ENCODE data around the gene CX3CL1.
A peak's percentile ranks its signal among the peaks of the same experiment; 100 is the strongest.
"Not testable (repeated sequence)": the region's sequence is repeated elsewhere in the genome, so short reads cannot be mapped to it uniquely, and the experiment has no call there.

Gene CX3CL1

GRCh38 chr16:57372372-57373116, at the start of gene CX3CL1:
TSS of gene CX3CL1 (plus strand) at chr16:57372490. CDS start at chr16:57372569, 79 bp downstream.
- no peak for DNase-seq

DNA sequence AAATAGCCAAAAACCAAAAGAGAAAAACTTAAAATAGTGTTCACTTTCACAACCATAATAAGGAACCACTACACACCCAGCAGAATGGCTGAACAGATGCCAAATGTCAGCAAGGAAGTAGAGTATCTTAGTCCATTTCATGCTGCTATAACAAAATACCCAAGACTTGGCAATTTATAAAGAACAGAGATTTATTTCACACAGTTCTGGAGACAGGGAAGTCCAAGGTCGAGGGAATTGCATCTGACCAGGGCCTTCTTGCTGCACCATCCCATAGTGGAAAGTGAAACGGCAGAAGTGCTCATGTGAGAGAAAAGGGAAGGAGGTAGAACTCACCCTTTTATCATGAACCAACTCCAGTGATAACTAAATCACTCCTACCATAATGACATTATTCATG, 47.5 kb upstream of the CX3CL1 start:
- DNase-seq, result peak; percentile 96

DNA sequence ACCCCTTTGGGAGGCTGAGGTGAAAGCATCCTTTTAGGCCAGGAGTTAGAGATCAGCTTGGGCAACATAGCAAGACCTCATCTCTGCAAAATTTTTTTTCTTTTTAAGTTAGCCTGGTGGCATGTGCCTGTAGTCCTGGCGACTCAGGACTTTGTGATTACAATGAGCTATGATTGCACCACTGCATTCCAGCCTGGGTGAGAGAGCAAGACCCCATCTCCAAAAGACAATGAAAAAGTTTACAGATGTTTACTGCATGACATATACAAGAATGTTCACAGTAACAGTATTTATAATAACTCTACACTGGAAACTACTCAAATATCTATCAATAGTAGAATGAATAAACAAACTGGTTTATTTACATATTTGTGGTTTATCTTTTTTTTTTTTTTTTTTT, 46.8 kb upstream of the CX3CL1 start:
- no peak for DNase-seq

DNA sequence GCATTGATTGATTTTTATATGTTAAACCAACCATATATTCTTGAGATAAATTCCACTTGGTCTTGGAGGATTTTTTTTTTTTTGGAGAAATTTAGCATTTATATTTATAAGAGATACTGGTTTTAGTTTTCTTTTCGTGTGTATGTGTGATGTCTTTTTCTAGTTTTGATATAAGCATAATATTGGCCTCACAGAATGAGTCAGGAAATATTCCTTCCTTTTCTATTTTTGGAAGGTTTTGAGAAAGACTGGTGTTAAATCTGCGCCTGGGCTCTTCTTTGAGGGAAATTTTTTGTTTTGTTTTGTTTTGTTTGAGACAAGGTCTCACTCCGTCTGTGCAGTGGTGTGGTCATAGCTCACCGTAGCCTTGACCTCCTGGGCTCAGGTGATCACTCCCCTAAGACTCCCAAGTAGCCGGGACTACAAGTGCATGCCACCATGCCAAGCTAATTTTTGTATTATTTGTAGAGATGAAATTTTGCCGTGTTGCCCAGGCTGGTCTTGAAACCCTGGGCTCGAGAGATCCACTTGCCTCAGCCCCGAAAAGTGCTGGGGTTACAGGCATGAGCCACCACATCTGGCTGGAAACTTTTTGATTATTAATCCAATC, 42.5 kb upstream of the CX3CL1 start:
- no peak for DNase-seq

- no peak for DNase-seq
These were observed 40.9 kb upstream of the CX3CL1 start for GRCh38 chr16:57331355-57331754.

DNA sequence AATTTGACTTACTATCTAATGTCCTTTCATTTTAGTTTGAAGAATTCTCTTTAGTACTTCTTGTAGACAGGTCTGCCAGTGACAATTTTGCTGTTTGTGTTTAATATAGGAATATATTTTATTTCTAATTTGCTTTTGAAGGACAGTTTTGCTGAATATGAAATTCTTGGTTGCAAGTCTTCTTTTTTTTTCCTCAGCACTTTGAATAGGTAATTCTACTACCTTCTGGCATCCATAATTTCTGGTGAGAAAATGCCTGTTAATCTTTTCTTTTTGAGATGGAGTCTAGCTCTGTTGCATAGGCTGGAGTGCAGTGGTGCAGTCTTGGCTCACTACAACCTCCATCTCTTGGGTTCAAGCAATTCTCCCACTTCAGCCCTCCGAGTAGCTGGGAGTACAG, 38.9 kb upstream of the CX3CL1 start:
- no peak for DNase-seq

- peak; percentile 71 for DNase-seq
These were observed 36.9 kb upstream of the CX3CL1 start for GRCh38 chr16:57335366-57335765.

DNA sequence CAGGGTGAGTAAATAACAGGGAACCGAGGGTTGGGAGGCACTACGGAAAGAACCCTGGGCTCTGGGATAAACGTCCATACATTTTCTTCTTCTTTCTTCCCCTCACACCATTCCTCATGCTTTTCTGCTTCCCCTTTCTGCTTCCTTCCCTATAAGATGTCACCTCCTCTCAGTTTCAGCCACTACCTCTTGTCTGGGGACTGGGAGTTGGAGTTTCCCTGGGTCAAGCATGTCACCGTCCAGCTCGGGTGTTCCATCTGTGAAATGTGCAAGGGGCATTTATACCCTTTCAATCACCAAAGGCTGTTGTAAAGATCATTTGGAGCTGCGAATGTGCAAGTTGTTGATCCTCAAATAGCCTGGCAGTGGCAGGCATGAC, 31.2 kb upstream of the CX3CL1 start:
- peak; percentile 86 for DNase-seq

DNA sequence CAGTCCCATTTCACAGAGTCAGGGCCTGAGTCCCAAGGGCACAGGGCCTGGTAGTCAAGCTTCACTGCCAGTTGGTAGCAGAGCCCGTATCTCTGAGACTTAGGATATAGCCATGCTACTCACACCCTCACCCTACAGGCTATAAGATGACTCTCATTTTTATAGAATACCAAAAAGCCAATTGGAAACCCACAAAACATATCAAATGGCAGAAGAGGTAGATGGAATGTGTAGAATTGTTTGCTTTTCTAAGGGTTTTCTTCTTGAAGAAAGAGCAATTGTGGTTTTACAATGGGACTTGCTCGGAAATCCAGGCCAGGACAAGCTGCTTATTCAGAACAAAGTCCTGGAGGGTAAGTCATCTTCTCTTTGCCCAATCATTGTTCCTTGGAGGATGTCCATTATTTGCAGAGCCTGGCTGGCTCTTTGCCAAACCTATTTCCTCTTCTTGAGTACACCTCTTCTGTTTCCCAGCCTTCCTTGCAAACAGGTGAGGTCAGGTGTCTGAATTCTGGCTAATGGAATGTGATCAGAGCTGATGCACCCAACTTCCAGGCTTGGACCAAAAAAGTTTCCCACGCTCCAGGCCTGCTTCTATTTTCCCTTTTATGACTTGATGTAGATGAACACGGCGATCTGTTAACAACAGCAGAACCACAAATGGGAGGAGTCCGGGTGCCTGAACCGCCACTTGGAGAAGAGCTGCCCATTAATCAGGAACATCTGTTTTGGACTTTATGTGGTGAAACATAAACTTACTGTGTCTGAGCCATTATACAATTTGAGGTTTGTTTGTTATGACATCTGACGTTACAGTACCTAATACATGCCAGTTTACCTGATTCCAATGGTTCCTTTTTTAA, 30.6 kb upstream of the CX3CL1 start:
- peak; percentile 45 for DNase-seq

- not testable (repeated sequence) for DNase-seq
These were observed 29.7 kb upstream of the CX3CL1 start for GRCh38 chr16:57342606-57343005.

DNA sequence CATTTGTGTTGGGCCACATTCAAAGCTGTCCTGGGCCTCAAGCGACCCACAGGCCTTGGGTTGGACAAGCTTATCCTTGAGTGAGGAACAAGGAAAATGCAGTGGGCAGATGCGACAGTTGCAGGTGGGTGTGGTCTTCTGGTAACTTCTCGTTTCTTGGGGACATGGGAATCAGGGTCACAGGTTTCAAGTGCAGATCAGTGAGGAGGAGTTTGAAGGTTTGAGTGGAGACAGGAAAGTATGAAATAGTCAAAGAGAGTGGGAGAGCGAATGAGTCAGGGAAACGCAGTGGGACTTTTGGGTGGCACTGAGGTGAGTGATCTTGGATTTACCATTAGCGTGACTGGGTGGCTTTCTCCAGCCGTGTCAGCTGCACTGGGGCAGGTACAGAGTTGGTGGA, 29.1 kb upstream of the CX3CL1 start:
- DNase-seq, result peak; percentile 93

- not testable (repeated sequence) for DNase-seq
These were observed 28.2 kb upstream of the CX3CL1 start for GRCh38 chr16:57344094-57344493.

GRCh38 chr16:57345021-57345420, 27.3 kb upstream of the CX3CL1 start:
- DNase-seq, result peak; percentile 48

DNA sequence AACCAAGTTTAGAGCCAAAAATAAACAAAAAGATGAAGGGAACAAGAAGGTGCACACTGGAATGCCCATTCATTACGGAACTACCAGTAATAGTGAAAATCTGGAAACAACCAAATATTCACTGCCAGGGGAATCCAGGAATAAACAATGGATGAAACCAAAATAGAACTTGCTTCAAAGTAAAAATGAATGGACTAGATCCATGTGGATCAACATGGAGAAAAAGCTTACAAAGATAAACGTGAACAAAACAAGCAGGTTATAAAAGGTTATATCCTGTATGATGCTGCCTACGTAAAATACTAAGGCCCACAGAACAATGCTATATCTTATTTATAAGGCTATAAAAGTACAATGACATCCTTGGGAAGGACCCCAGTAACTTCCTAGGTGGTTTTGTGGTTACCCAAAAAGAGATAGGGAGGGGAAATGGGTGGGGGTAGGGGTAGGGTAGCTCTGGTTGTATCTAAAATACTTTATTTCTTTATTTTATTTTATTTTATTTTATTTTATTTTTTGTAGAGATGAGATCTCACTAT, 26.6 kb upstream of the CX3CL1 start:
- DNase-seq, result no peak

- DNase-seq, result no peak
These were observed 24.4 kb upstream of the CX3CL1 start for GRCh38 chr16:57347858-57348257.

DNA sequence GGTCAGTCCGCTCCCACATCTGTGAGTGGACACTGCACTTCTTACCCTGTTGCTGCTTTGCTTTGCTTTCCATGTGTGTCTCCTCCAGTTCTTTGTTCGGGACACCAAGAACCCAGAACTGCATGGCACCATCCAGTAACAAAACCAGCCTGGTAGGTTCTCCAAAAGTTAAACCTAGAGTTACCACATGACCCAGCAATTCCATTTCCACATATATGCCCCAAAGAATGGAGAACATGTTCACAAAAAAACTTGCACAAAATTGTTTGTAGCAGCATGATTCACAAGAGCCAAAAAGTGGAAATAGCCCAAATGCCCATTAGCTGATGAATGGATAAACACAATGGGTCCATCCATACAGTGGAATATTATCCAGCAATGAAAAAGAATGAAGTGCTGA, 24.0 kb upstream of the CX3CL1 start:
- DNase-seq, result peak; percentile 82

GRCh38 chr16:57349212-57350031, 22.9 kb upstream of the CX3CL1 start:
- DNase-seq, result peak; percentile 82

DNA sequence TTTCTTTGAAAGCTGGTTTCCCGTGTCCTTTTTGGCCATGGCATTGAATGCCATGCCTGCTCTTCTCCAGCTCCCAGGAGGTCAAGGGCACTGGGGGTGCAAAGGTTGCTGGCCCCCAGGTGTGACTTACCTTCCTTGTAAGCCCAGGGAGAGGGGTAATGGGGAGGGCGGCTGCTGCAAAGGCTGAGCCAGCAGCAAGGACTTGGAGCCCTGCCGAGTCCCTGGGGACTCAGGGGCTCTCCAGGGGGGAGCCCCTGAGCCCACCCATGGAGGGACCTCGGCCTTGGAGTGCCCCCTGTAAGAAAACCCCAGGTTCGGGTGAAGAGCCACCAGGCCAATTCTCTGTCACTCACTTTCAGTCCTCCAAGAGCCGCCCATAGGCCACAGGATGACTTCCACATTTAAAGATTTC, 19.6 kb upstream of the CX3CL1 start:
- no peak for DNase-seq

DNA sequence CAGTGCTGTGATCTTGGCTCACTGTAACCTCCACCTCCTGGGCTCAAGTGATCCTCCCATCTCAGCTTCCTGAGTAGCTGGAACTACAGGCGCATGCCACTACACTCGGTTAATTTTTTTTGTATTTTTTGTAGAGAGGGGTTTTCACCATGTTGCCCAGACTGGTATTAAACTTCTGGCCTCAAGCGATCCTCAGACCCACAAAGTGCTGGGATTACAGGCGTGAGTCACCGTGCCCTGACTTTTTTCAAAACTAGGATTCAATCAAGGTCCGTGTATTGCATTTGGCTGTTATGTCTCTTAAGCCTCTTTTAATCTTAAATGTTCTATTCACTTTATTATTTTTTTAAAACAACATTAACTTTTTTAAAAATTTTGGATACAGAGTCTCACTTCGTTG, 18.0 kb upstream of the CX3CL1 start:
- DNase-seq, result no peak

GRCh38 chr16:57355898-57356414, 16.3 kb upstream of the CX3CL1 start:
- no peak for DNase-seq

DNA sequence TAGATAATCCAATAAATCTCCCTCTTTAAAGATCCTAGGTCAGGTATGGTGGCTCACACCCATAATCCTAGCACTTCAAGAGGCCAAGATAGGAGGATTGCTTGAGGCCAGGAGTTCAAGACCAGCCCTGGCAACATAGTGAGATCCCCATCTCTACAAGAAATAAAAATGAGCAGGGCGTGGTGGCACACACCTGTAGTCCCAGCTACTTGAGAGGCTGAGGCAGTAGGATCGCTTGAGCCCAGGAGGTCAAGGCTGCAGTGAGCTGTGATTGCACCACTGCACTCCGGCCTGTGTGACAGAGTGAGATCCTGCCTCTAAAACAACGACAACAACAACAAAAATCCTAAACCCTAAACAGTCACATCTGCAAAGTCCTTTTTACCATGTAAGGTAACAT, 15.7 kb upstream of the CX3CL1 start:
- DNase-seq, result no peak

Measured in inflammatory macrophage treated with lipopolysaccharide for 4 hours (primary cell).